ENCODE results near the gene SPRR2G.
"Not testable (repeated sequence)": the region's sequence is repeated elsewhere in the genome, so short reads cannot be mapped to it uniquely, and the experiment has no call there.

DNA sequence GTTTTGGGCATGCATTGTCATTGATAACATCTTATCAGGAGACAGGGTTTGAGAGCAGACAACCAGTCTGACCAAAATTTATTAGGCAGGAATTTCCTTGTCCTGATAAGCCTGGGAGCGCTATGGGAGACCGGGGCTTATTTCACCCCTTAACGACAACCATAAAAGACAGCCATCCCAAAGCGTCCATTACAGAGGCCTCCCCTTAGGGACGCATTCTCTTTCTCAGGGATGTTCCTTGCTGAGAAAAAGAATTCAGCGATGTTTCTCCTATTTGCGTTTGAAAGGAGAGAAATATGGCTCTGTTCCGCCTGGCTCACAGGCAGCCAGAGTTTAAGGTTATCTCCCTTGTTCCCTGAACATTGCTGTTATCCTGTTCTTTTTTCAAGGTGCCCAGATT lies 26.9 kb downstream of the SPRR2G start:
- TF ChIP-seq, protein P1, sequence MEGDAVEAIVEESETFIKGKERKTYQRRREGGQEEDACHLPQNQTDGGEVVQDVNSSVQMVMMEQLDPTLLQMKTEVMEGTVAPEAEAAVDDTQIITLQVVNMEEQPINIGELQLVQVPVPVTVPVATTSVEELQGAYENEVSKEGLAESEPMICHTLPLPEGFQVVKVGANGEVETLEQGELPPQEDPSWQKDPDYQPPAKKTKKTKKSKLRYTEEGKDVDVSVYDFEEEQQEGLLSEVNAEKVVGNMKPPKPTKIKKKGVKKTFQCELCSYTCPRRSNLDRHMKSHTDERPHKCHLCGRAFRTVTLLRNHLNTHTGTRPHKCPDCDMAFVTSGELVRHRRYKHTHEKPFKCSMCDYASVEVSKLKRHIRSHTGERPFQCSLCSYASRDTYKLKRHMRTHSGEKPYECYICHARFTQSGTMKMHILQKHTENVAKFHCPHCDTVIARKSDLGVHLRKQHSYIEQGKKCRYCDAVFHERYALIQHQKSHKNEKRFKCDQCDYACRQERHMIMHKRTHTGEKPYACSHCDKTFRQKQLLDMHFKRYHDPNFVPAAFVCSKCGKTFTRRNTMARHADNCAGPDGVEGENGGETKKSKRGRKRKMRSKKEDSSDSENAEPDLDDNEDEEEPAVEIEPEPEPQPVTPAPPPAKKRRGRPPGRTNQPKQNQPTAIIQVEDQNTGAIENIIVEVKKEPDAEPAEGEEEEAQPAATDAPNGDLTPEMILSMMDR (IDR thresholded peaks at IDR 0.05; ENCODE audit: insufficient read depth, low read length, poor library complexity, severe bottlenecking): not testable (repeated sequence)
- TF ChIP-seq EZH2phosphoT487 (conservative IDR thresholded peaks at IDR 0.05; ENCODE audit: low read length): not testable (repeated sequence)

Measured in SU-DHL-6 (cell line).